Choroid plexus epithelial cell (primary cell): ENCODE measurements around the gene RPS19BP1.

Source experiments
- DNase-seq: peaks from one replicate; pipeline ENCODE4 v3.0.0-alpha.2; 2010; ENCODE audit warnings: low read depth
- H3K4me3 ChIP-seq: 2 replicates; pipeline ENCODE4 v1.5.1; 2011; ENCODE audit warnings: low read depth, mild to moderate bottlenecking, control low read depth, low read length, moderate library complexity
- CTCF ChIP-seq: conservative IDR thresholded peaks from 2 replicates; pipeline ENCODE4 v1.5.1; 2011; ENCODE audit warnings: low read depth, mild to moderate bottlenecking, control low read depth, inconsistent platforms, low read length, moderate library complexity

The RPS19BP1 gene

GRCh38 chr22:39502109-39502788 is 30.3 kb downstream of the RPS19BP1 start, which contains the start of gene MIEF1:
Gene MIEF1 (plus strand): TSS chr22:39502290. CDS start chr22:39511295, 9,005 bp downstream.
- TF ChIP-seq CTCF = no peak
- peak within 1 kb of the TSS; percentile 92 for H3K4me3 ChIP-seq
- DNase-seq = peak; percentile 95

DNA sequence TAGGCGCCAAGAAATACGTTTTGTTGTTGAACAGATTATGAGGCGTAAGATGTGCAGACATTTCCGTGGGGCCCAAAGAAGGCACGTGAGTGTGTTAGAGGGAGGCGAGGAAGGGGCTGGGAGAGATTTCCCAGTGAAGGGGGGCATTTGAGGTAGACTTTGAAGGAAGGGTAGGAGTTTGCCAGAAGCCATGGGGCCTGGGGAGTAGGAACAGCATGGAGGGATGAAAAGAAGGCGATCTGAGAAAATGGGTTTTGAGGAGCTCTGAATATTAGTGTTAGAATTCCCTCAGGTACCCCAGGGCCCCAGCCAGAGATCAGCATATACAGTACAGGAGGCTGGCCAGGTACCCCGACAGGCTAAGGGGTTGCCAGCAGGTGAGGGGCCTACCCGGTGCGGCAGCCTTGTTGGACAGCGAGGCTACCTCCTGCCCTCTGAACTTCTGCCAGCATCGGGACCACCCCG is 30.9 kb downstream of the RPS19BP1 start:
- no peak for TF ChIP-seq CTCF
- H3K4me3 ChIP-seq = peak overlapping the region; percentile 92
- DNase-seq = no peak

DNA sequence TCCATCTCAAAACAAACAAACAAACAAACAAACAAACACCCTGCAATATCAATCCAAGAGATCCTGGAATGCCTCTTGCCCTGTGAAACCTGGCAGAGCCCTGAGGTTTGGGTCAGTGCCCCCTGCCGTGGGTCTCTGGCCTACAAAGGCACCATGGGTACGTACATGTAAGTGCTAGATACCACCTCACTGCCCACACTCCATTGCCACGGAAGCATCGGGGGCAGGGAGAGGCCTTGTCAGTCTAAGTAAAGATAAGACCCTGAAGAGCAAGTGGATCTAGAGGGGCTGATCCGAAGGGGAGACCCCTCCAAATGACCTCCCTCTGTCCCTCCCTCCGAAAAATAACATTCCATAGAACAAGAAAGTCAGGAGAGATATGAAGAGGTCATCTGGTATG is 32.4 kb downstream of the RPS19BP1 start:
- no peak for DNase-seq
- H3K4me3 ChIP-seq = no peak overlapping the region
- no peak for TF ChIP-seq CTCF

DNA sequence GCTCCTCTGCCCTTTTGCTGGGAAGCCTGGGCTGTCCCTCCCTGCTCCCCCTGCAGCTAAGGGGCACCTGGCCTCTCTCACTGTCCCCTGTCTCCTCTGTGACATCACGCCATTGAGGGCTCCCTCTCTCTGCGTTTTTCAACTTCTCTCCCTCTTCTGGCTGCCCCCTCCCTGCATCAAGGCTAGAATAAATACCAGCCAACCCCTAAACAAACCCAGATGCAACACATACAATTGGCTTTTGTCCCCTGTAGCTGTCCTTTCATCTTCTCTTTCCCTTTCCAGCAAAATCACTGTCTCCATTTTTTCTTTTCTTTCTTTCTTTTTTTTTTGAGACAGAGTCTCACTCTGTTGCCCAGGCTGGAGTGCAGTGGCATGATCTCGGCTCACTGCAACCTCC is 33.7 kb downstream of the RPS19BP1 start:
- no peak for TF ChIP-seq CTCF
- no peak overlapping the region for H3K4me3 ChIP-seq
- DNase-seq = no peak

DNA sequence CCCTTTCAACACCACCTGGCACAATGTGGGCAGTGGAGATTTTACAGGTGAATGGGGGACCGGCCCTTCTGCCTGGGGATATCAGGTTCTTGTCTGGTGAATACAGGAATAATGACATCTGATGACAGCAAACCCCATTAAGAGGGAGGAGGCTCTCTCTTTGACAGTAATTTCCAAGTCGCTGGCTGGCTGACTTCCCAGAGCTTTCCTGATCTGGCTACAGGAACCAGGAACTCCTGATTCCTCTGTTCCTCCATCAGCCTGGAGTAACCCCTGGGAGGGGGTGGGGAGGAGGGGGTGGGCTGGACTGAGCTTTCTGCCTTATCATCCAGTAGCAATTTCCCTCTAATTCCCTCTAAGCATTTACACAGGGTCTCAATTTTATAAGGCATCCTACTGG is 34.2 kb downstream of the RPS19BP1 start:
- DNase-seq = no peak
- H3K4me3 ChIP-seq = no peak overlapping the region
- TF ChIP-seq CTCF = no peak

DNA sequence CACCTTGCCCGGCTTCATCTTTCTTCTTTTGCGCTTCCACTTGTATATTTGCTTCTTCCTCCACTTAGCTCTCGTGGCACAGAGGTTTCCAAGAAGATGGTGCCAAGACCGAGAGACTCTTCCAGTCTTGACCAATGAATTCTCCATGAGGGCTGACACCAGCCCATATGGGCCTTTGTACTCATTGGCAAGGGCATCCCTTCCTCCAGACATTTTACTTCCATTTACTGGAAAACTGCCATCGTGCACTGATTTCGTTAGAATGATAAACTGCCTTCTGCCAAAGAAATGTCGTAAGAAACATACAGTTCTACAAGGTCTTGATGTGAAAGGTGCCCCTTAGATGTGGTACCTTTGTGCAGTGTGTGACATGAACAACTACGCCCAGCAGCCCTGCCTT is 35.1 kb downstream of the RPS19BP1 start:
- no peak for DNase-seq
- H3K4me3 ChIP-seq = no peak overlapping the region
- TF ChIP-seq CTCF = no peak
